Tibial artery (tissue), 4 donors: ENCODE data around the gene RAB11FIP4.
A peak's percentile ranks its signal among the peaks of the same experiment; 100 is the strongest.

Experiments used
- DNase-seq, 2 donors: peaks; one replicate each; pipeline ENCODE4 v3.0.0-alpha.2; 2019
- H3K27ac ChIP-seq, 2 donors: fragments of 200-600 bp; sonication (generic) in 1 of 2; 1 replicate in 1 of 2; 2 replicates in 1 of 2; pipeline ENCODE4 v1.5.1; 2018 to 2019; ENCODE audit warnings: mild to moderate bottlenecking in 1 of 2
- H3K27me3 ChIP-seq, 2 donors: fragments of 200-600 bp; sonication (generic) in 1 of 2; one replicate each; pipeline versions ENCODE4 v1.5.1 to v1.6.0; 2016 to 2019
- H3K36me3 ChIP-seq, 3 donors: fragments of 200-600 bp; sonication (generic) in 2 of 3; one replicate each; pipeline ENCODE4 v1.5.1; 2016 to 2019; ENCODE audit warnings: mild to moderate bottlenecking in 2 of 3
- H3K4me1 ChIP-seq, 4 donors: fragments of 200-600 bp; sonication (generic) in 2 of 4; 1 replicate in 3 of 4; 2 replicates in 1 of 4; pipeline ENCODE4 v1.5.1; 2016 to 2019
- H3K4me3 ChIP-seq, 2 donors: fragments of 200-600 bp; sonication (generic) in 1 of 2; 1 replicate in 1 of 2; 2 replicates in 1 of 2; pipeline ENCODE4 v1.5.1; 2018 to 2019; ENCODE audit warnings: mild to moderate bottlenecking in 2 of 2
- H3K9me3 ChIP-seq, 3 donors: fragments of 200-600 bp; sonication (generic) in 1 of 3; one replicate each; pipeline ENCODE4 v1.5.1; 2016 to 2019
- intact Hi-C: fragments of 100-400 bp; cut with DNase I; formaldehyde crosslinking; loops from one replicate; pipeline ENCODE4 v1.15.0; 2023; ENCODE audit warnings: low total_unique reads
- TF ChIP-seq, protein P1 (sequence below), 2 experiments: fragments of 200-600 bp in 1 of 2; fragments of 450-650 bp in 1 of 2; IDR thresholded peaks; one replicate each; pipeline ENCODE4 v1.5.1; 2017 to 2019; ENCODE audit warnings: antibody characterized with exemption in 2 of 2, mild to moderate bottlenecking in 1 of 2, moderate library complexity in 1 of 2

RAB11FIP4 gene

DNA sequence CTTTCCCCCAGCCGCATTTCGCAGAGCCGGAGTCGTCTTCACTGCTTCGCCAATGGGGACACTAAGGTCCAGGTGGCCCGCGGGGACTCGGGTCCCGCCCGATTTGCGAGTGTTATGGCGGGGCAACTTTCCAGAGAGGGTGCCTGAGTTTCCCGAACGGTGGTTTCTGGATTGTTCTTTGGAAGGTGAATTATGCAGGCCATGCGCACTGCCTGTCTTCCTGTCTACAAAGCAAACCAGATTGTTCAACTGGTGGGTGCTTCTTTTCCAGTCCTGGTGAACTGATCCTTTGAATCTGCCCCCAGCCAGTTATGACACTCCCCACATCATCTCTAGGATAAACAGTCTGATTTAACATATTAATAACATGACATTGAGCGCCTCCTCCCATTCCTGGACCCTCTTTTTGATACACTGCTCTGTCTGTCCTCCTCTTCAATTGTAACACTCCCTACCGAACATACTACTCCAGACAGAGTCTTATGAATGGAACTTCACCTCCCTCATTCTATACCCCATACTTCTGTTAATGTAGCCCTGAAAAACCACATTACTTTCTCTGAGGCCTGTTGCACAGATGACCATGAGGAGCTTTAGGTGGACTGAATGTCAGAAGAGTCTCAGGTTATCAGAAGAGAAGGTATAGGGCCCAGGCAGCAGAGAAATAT lies 159.0 kb downstream of the RAB11FIP4 start:
- Histone ChIP-seq H3K4me1 (peaks cover 0 to 13% (median 2%) of the 10 kb centered on the region in 4 donors), H3K9me3 (no peaks in the 10 kb centered on the region), H3K4me3 (peak overlapping the region; percentile 95 to 100), H3K27ac (peak overlapping the region; percentile 94 to 97), H3K27me3 (no peaks in the 10 kb centered on the region), H3K36me3 (no peaks in the 10 kb centered on the region)
- TF ChIP-seq, protein P1, sequence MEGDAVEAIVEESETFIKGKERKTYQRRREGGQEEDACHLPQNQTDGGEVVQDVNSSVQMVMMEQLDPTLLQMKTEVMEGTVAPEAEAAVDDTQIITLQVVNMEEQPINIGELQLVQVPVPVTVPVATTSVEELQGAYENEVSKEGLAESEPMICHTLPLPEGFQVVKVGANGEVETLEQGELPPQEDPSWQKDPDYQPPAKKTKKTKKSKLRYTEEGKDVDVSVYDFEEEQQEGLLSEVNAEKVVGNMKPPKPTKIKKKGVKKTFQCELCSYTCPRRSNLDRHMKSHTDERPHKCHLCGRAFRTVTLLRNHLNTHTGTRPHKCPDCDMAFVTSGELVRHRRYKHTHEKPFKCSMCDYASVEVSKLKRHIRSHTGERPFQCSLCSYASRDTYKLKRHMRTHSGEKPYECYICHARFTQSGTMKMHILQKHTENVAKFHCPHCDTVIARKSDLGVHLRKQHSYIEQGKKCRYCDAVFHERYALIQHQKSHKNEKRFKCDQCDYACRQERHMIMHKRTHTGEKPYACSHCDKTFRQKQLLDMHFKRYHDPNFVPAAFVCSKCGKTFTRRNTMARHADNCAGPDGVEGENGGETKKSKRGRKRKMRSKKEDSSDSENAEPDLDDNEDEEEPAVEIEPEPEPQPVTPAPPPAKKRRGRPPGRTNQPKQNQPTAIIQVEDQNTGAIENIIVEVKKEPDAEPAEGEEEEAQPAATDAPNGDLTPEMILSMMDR (IDR thresholded peaks at IDR 0.05) = no peak
- intact Hi-C loops = loop anchor here (10.0 kb wide), 1 partner anchor 354 kb away; the partner anchor contains the start of gene UTP6
- no peak for DNase-seq

DNA sequence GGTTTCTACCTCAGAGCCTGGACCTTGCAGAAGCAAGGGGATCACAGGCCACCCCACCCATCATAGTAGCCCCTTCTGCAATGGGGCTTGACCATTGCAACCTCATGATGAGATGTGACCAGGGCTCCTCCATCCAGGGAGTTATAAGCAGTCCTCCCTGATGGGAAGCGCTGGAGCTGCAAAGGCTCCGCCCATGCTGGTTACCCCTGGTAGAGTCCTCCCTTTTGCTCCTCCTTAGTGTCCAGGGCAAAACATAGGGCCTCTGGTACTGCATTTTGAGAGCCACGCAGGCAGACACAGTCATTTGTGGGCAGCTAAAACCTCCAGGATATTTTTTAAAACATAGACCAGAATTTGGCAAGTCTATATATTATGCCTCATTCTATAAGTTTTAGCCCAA lies 161.1 kb downstream of the RAB11FIP4 start:
- no peaks in the 10 kb centered on the region for H3K36me3 ChIP-seq
- DNase-seq = no peak
- TF ChIP-seq, protein P1 (IDR thresholded peaks at IDR 0.05) = no peak
- H3K27me3 ChIP-seq = no peaks in the 10 kb centered on the region
- H3K9me3 ChIP-seq = no peaks in the 10 kb centered on the region
- H3K27ac ChIP-seq = no peak overlapping the region
- H3K4me1 ChIP-seq = peaks cover 0 to 13% (median 2%) of the 10 kb centered on the region in 4 donors
- H3K4me3 ChIP-seq = no peak overlapping the region
- intact Hi-C loops = loop anchor here (10.0 kb wide), 1 partner anchor 352 kb away; the partner anchor contains the start of gene UTP6

DNA sequence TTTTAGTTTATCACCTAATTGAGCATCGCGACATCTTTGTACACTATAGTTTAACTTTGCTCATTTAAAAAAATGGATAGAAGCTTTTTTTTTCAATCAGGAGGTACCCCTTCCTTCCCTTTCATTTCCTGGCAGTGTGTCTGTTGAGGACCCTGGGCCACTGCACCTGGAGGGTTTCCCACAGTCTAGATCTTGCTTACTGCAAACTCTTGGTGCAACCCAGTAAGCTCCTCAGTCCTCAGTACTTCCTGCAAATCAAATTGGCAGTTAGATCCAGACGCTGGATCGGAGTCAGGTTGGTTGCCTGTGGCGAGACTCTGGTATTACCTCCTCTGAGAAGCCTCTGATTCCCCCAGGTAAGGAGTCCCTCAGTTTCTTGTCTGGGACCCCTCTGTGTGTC lies 162.0 kb downstream of the RAB11FIP4 start:
- Histone ChIP-seq H3K4me3 (no peak overlapping the region), H3K36me3 (no peaks in the 10 kb centered on the region), H3K27me3 (no peaks in the 10 kb centered on the region), H3K27ac (no peak overlapping the region), H3K4me1 (peaks cover 0 to 18% (median 7%) of the 10 kb centered on the region in 4 donors), H3K9me3 (no peaks in the 10 kb centered on the region)
- DNase-seq = no peak
- TF ChIP-seq, protein P1 (IDR thresholded peaks at IDR 0.05) = no peak
- intact Hi-C loops = loop anchor here (10.0 kb wide), 1 partner anchor 351 kb away; the partner anchor contains the start of gene UTP6

DNA sequence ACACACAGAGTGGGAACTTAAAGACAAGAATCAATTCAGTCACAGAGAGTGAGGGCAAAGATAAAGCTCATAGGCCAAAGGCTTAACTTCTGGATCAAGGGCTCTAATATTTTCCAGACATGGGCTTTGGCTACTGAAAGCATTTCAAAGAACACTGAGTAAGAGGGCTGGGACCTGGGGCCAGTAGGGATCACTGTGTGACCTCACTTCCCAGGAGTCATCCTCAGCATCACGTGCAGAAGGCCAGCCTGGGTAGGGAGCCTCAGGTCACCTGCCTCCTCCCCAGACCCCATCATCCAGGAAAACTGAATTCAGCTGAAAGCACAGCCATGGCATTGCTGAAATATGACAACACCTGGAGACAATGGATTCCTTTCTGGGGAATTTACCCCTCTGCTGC lies 163.5 kb downstream of the RAB11FIP4 start:
- Histone ChIP-seq H3K4me1 (peaks cover 0 to 12% (median 6%) of the 10 kb centered on the region in 4 donors), H3K4me3 (no peak overlapping the region), H3K27me3 (no peaks in the 10 kb centered on the region), H3K36me3 (no peaks in the 10 kb centered on the region), H3K27ac (no peak overlapping the region), H3K9me3 (no peaks in the 10 kb centered on the region)
- intact Hi-C loops = loop anchor here (5.0 to 10.0 kb wide), 3 partner anchors 287 to 350 kb away; partner anchors contain the start of genes COPRS and UTP6
- TF ChIP-seq, protein P1 (IDR thresholded peaks at IDR 0.05) = no peak
- DNase-seq = no peak

DNA sequence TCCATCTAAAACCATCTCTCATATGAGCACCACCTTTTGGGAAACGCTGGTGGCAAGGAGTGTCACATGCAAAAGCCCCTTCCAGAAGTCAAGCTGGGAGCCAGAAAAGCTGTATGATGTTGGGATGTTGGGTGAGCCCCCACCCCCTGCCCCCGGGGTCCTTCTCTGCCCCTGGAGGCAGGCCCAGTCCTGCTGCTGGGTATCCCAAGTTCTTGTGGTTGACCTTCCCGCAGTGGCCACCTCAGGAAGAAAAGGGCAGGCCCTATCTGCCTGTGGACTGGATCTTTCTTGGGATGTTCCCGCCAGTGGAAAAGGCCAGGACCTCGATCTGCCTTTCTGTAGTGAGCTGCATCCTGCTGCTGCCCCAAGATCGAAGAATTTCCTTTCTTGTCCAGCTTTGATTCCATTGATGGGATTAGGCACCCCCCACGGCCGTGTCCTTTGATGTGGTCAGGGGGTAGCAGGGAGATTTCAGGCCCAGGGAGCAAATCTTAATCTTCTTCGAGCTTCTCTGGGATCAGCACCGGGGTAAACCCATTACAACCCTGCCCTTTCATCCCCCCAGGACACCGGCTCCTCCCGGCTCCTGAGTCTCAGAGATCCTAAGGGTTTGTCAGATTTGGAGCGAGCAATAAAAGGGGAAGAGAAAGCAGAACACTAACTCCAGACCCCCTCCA lies 165.6 kb downstream of the RAB11FIP4 start:
- peaks cover 0 to 23% (median 18%) of the 10 kb centered on the region in 4 donors for H3K4me1 ChIP-seq
- no peak for DNase-seq
- H3K27ac ChIP-seq = peak overlapping the region in 1 of 2 donors; percentile 95
- H3K4me3 ChIP-seq = no peak overlapping the region
- TF ChIP-seq, protein P1 (IDR thresholded peaks at IDR 0.05) = no peak
- no peaks in the 10 kb centered on the region for H3K27me3 ChIP-seq
- intact Hi-C loops = loop anchor here (5.0 to 10.0 kb wide), 3 partner anchors 285 to 348 kb away; partner anchors contain the start of genes COPRS and UTP6
- H3K9me3 ChIP-seq = no peaks in the 10 kb centered on the region
- no peaks in the 10 kb centered on the region for H3K36me3 ChIP-seq
